IPS-18a (cell line): ENCODE results near the gene STT3B.

ENCODE experiments used
- H3K27ac ChIP-seq: one replicate; pipeline ENCODE4 v1.5.1; 2013; ENCODE audit warnings: low read length
- H3K27me3 ChIP-seq: one replicate; pipeline ENCODE4 v1.6.1; 2013; ENCODE audit warnings: mild to moderate bottlenecking, low read length; ENCODE audit not compliant: control insufficient read depth, insufficient read depth
- H3K36me3 ChIP-seq: one replicate; pipeline ENCODE4 v1.6.1; 2013; ENCODE audit warnings: low read depth, low read length; ENCODE audit not compliant: control insufficient read depth
- H3K4me1 ChIP-seq: one replicate; pipeline ENCODE4 v1.6.1; 2013; ENCODE audit warnings: low read depth, low read length; ENCODE audit not compliant: control insufficient read depth
- H3K4me3 ChIP-seq: one replicate; pipeline ENCODE4 v1.5.1; 2013; ENCODE audit warnings: low read length
- H3K9ac ChIP-seq: one replicate; pipeline ENCODE4 v1.6.1; 2013; ENCODE audit warnings: mild to moderate bottlenecking, low read length, moderate library complexity
- H3K9me3 ChIP-seq: one replicate; pipeline ENCODE4 v1.6.1; 2013; ENCODE audit warnings: low read depth, low read length; ENCODE audit not compliant: control insufficient read depth

Gene STT3B

DNA sequence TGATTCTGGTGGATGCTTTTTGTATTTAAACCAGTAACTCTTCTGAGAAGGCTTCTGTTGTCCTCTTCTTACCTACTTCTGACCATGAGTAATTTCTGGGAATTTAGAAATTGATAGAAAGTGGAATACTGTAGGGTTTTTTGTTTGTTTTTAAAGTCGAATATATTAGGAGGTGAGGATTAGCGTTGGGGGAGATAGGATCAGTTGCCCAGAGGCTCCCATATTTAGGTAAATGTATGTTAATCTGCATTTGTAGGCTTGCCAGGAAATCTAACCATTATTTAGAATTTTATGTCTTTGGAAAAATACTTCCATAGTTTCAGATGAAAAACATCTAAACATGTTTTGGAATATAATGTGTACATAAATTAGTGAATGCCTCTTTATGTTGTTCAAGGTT, 6.1 kb downstream of the STT3B start:
- H3K4me1 ChIP-seq: peaks cover 40% of the 10 kb centered on the region
- H3K4me3 ChIP-seq: no peak overlapping the region
- H3K27me3 ChIP-seq: no peaks in the 10 kb centered on the region
- no peak overlapping the region for H3K27ac ChIP-seq
- H3K9ac ChIP-seq: no peak overlapping the region
- no peaks in the 10 kb centered on the region for H3K9me3 ChIP-seq
- H3K36me3 ChIP-seq: no peaks in the 10 kb centered on the region

- Histone ChIP-seq H3K4me3 (no peak overlapping the region), H3K9me3 (no peaks in the 10 kb centered on the region), H3K36me3 (no peaks in the 10 kb centered on the region), H3K9ac (no peak overlapping the region), H3K4me1 (peaks cover 38% of the 10 kb centered on the region), H3K27ac (no peak overlapping the region), H3K27me3 (no peaks in the 10 kb centered on the region)
These were observed 6.5 kb downstream of the STT3B start for GRCh38 chr3:31539275-31539674.

- H3K27me3 ChIP-seq: no peaks in the 10 kb centered on the region
- H3K9ac ChIP-seq: no peak overlapping the region
- H3K4me1 ChIP-seq: peaks cover 27% of the 10 kb centered on the region
- no peaks in the 10 kb centered on the region for H3K36me3 ChIP-seq
- H3K27ac ChIP-seq: no peak overlapping the region
- H3K4me3 ChIP-seq: no peak overlapping the region
- no peaks in the 10 kb centered on the region for H3K9me3 ChIP-seq
These were observed 8.4 kb downstream of the STT3B start for GRCh38 chr3:31541089-31541488.

- Histone ChIP-seq H3K27ac (no peak overlapping the region), H3K4me3 (no peak overlapping the region), H3K4me1 (peaks cover 23% of the 10 kb centered on the region), H3K9ac (no peak overlapping the region), H3K36me3 (no peaks in the 10 kb centered on the region), H3K9me3 (no peaks in the 10 kb centered on the region), H3K27me3 (no peaks in the 10 kb centered on the region)
These were observed 9.5 kb downstream of the STT3B start for GRCh38 chr3:31542246-31542645.

GRCh38 chr3:31543375-31543774, 10.7 kb downstream of the STT3B start:
- H3K4me1 ChIP-seq: peaks cover 23% of the 10 kb centered on the region
- H3K27ac ChIP-seq: no peak overlapping the region
- H3K9ac ChIP-seq: no peak overlapping the region
- H3K9me3 ChIP-seq: no peaks in the 10 kb centered on the region
- H3K4me3 ChIP-seq: no peak overlapping the region
- no peaks in the 10 kb centered on the region for H3K36me3 ChIP-seq
- no peaks in the 10 kb centered on the region for H3K27me3 ChIP-seq

DNA sequence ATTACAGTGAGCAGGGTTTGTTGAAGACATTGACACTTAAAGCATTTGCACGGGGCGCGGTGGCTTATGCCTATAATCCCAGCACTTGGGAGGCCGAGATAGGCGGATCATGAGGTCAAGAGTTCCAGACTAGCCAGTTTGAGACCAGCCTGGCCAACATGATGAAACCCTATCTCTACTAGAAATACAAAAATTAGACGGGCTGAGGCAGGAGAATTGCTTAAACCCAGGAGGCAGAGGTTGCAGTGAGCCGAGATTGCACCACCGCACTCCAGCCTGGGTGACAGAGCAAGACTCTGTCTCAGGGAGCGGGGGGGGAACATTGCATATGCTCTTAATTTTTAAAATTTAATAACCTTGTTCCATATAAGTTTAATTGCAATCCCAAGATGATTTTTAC, 11.9 kb downstream of the STT3B start:
- no peaks in the 10 kb centered on the region for H3K36me3 ChIP-seq
- H3K9me3 ChIP-seq: no peaks in the 10 kb centered on the region
- H3K4me3 ChIP-seq: no peak overlapping the region
- H3K27me3 ChIP-seq: no peaks in the 10 kb centered on the region
- no peak overlapping the region for H3K27ac ChIP-seq
- no peak overlapping the region for H3K9ac ChIP-seq
- peaks cover 13% of the 10 kb centered on the region for H3K4me1 ChIP-seq

- Histone ChIP-seq H3K9ac (no peak overlapping the region), H3K9me3 (no peaks in the 10 kb centered on the region), H3K27me3 (no peaks in the 10 kb centered on the region), H3K36me3 (no peaks in the 10 kb centered on the region), H3K27ac (no peak overlapping the region), H3K4me1 (peaks cover 18% of the 10 kb centered on the region), H3K4me3 (no peak overlapping the region)
These were observed 13.4 kb downstream of the STT3B start for GRCh38 chr3:31546162-31546561.

DNA sequence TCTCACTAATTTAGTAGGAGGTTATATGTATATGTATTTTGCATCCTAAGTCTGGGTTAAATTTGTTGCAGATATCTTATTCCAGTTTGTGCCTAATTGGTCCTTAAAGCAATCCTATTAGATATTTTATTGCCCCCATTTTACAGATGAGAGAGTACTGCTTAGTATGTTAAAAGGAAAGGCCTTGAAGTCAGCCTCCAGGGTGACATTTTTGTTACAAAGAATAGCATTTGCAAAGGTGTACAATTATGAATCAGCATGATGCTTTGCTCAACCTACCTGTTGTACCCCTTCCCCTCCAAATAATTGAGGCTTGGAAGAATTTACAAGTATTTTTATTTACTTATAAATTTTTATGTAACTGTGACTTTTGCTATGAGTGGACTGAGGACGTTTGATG, 14.0 kb downstream of the STT3B start:
- Histone ChIP-seq H3K4me1 (peaks cover 18% of the 10 kb centered on the region), H3K9ac (no peak overlapping the region), H3K27me3 (no peaks in the 10 kb centered on the region), H3K9me3 (no peaks in the 10 kb centered on the region), H3K36me3 (no peaks in the 10 kb centered on the region), H3K4me3 (no peak overlapping the region), H3K27ac (no peak overlapping the region)

DNA sequence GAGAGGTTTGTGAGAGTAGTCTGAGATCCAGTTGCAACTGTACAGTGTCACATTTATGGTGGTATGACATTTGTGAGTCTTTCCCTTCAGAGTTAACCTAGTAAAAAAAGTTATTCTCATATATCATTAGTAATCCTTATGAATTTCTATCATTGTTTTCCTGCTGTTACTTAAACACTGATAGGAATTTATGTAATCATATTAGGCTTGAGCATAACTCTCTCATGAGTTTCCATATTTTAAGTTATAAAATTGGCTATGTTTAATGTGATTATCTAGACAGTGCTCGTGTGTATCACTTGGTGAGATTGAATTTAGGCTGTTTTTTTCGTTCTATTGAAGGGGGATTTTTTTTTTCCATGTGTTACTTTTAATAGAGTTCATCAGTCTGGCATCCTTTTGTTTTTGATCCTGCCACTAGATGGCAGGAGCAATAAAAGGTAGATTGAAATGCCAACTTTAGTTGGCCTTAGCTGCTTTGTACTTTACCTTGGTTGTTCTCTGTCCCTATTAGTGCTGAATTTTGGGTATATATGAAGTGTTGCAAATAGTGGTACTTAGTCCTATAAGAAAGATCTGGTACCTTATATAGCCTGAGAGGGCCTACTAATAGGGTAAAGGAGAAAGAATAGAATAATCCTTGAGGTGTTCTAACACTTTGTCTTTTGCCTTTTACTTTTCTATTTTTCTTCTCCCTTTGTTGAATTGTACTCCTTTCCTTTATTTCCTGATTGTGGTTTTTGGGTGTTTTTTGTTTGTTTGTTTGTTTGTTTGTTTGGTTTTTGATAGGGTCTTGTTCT, 17.9 kb downstream of the STT3B start:
- Histone ChIP-seq H3K27me3 (no peaks in the 10 kb centered on the region), H3K4me1 (peaks cover 18% of the 10 kb centered on the region), H3K36me3 (no peaks in the 10 kb centered on the region), H3K9me3 (no peaks in the 10 kb centered on the region), H3K9ac (no peak overlapping the region), H3K4me3 (no peak overlapping the region), H3K27ac (no peak overlapping the region)

DNA sequence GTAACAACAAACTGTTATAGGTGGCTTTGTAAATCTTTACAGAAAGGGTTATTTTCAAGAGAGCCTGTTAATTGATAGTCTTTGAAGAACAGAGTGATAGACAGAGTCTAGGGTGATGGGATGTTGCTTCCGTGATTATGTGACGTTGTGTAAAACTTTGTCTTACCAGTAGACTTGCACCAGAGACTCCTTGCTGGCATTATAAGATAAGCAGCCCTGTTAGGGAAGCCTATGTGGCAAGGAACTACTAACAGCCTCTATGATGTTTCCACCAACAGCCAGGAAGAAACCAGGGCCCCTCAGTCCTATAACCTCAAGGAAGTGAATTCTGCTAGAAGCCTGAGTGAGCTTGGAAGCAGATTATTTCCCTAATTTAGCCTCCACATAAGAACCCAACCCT, 18.9 kb downstream of the STT3B start:
- Histone ChIP-seq H3K36me3 (no peaks in the 10 kb centered on the region), H3K27ac (no peak overlapping the region), H3K4me1 (peaks cover 12% of the 10 kb centered on the region), H3K9me3 (no peaks in the 10 kb centered on the region), H3K9ac (no peak overlapping the region), H3K27me3 (no peaks in the 10 kb centered on the region), H3K4me3 (no peak overlapping the region)

GRCh38 chr3:31552103-31552502, 19.4 kb downstream of the STT3B start:
- Histone ChIP-seq H3K27ac (no peak overlapping the region), H3K9me3 (no peaks in the 10 kb centered on the region), H3K4me1 (peaks cover 12% of the 10 kb centered on the region), H3K9ac (no peak overlapping the region), H3K36me3 (no peaks in the 10 kb centered on the region), H3K4me3 (no peak overlapping the region), H3K27me3 (no peaks in the 10 kb centered on the region)

DNA sequence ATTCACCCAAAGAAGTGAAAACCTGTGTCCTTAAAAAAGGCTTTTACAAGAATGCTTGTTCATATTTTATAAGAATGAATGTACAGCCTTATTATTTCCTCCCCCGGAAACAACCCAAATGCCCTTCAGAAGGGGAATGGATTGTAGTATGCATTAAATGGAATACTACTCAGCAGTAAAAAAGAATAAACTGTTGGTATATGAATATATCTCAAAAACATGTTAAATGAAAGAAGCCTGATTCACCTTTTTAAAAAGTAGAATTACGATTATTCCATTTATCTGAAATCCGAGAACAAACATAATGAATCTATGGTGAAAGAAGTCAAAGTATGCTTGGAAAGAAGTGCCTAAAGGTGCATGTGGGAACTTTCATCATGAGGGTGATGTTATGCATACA, 20.5 kb downstream of the STT3B start:
- no peaks in the 10 kb centered on the region for H3K36me3 ChIP-seq
- H3K4me3 ChIP-seq: no peak overlapping the region
- H3K9me3 ChIP-seq: no peaks in the 10 kb centered on the region
- H3K4me1 ChIP-seq: peaks cover 5% of the 10 kb centered on the region
- no peak overlapping the region for H3K27ac ChIP-seq
- no peak overlapping the region for H3K9ac ChIP-seq
- H3K27me3 ChIP-seq: no peaks in the 10 kb centered on the region
